ENCODE results near the gene ANKRD13B. TPM values are rescaled to one million over a fixed set of nuclear protein-coding genes. Genes with fewer than 3 reads are reported as not detected.

ANKRD13B gene
- total RNA-seq, 1 donor from 2014 or later = 2.8 TPM

- H3K27ac Mint-ChIP-seq = no peak overlapping the region
- no peak overlapping the region for H3K4me3 Mint-ChIP-seq
- Histone ChIP-seq H4K20me1 (ENCODE audit: low read depth) (no peaks in the 10 kb centered on the region), H3K27ac (no peak overlapping the region), H2AFZ (replicated peaks) (no peak overlapping the region), H3K27me3 (no peaks in the 10 kb centered on the region), H3F3A (ENCODE audit: low read depth) (peaks cover 6% of the 10 kb centered on the region), H3K4me3 (no peak overlapping the region), H3K79me2 (ENCODE audit: low read depth) (no peaks in the 10 kb centered on the region), H3K4me2 (no peak overlapping the region), H3K36me3 (no peaks in the 10 kb centered on the region), H3K4me1 (peaks cover 13% of the 10 kb centered on the region), H3K9me3 (ENCODE audit: low read depth) (no peaks in the 10 kb centered on the region), H3K9ac (no peak overlapping the region)
- no peak for DNase-seq (ENCODE audit: low spot score)
- peaks cover 19% of the 10 kb centered on the region for H3K36me3 Mint-ChIP-seq
- TF ChIP-seq CTCF (IDR thresholded peaks at IDR 0.05) (no peak), EZH2phosphoT487 (IDR thresholded peaks at IDR 0.05) (no peak)
- peaks cover 5% of the 10 kb centered on the region for H3K4me1 Mint-ChIP-seq
- H3K9me3 Mint-ChIP-seq = no peaks in the 10 kb centered on the region
- H3K27me3 Mint-ChIP-seq (ENCODE audit: insufficient read depth, low read depth) = peaks cover 7% of the 10 kb centered on the region
Measured at GRCh38 chr17:29629839-29630238, 36.9 kb downstream of the ANKRD13B start.

GRCh38 chr17:29630630-29631193, 37.8 kb downstream of the ANKRD13B start:
- Mint-ChIP-seq H3K9me3 (no peaks in the 10 kb centered on the region), H3K4me1 (peaks cover 5% of the 10 kb centered on the region), H3K27ac (no peak overlapping the region)

GRCh38 chr17:29633886-29634285, 41.0 kb downstream of the ANKRD13B start:
- H3K27me3 Mint-ChIP-seq (ENCODE audit: insufficient read depth, low read depth) = no peaks in the 10 kb centered on the region
- TF ChIP-seq EZH2phosphoT487 (IDR thresholded peaks at IDR 0.05) = no peak
- no peak for TF ChIP-seq CTCF (IDR thresholded peaks at IDR 0.05)
- TF ChIP-seq EZH2 (IDR thresholded peaks at IDR 0.05) = no peak
- peak; percentile 51 for DNase-seq (ENCODE audit: low spot score)
- H3K4me3 ChIP-seq = no peak overlapping the region
- H3K79me2 ChIP-seq (ENCODE audit: low read depth) = no peaks in the 10 kb centered on the region
- no peak overlapping the region for H3K4me3 Mint-ChIP-seq
- H3K9ac ChIP-seq = no peak overlapping the region
- no peak overlapping the region for H3K27ac Mint-ChIP-seq
- no peak overlapping the region for H3K27ac ChIP-seq
- peaks cover 2% of the 10 kb centered on the region for H3F3A ChIP-seq (ENCODE audit: low read depth)
- peaks cover under 1% of the 10 kb centered on the region for H3K4me1 Mint-ChIP-seq
- H3K27me3 ChIP-seq = no peaks in the 10 kb centered on the region
- no peaks in the 10 kb centered on the region for H4K20me1 ChIP-seq (ENCODE audit: low read depth)
- no peak overlapping the region for H2AFZ ChIP-seq (replicated peaks)
- H3K36me3 ChIP-seq = no peaks in the 10 kb centered on the region
- peak overlapping the region; percentile 44 for H3K4me2 ChIP-seq
- peaks cover 29% of the 10 kb centered on the region for H3K36me3 Mint-ChIP-seq
- H3K9me3 ChIP-seq (ENCODE audit: low read depth) = no peaks in the 10 kb centered on the region
- peaks cover 8% of the 10 kb centered on the region for H3K4me1 ChIP-seq
- H3K9me3 Mint-ChIP-seq = no peaks in the 10 kb centered on the region

More at GRCh38 chr17:29630630-29631193, 37.8 kb downstream of the ANKRD13B start:
- Histone ChIP-seq H3K36me3 (no peaks in the 10 kb centered on the region), H3K27me3 (no peaks in the 10 kb centered on the region), H3K9ac (no peak overlapping the region), H3K9me3 (ENCODE audit: low read depth) (no peaks in the 10 kb centered on the region), H3K4me2 (no peak overlapping the region), H3K4me1 (peaks cover 8% of the 10 kb centered on the region), H2AFZ (replicated peaks) (no peak overlapping the region), H3K4me3 (no peak overlapping the region), H3K27ac (no peak overlapping the region), H4K20me1 (ENCODE audit: low read depth) (no peaks in the 10 kb centered on the region), H3K79me2 (ENCODE audit: low read depth) (no peaks in the 10 kb centered on the region), H3F3A (ENCODE audit: low read depth) (no peaks in the 10 kb centered on the region)
- no peak for DNase-seq (ENCODE audit: low spot score)
- Mint-ChIP-seq H3K27me3 (ENCODE audit: insufficient read depth, low read depth) (peaks cover 3% of the 10 kb centered on the region), H3K36me3 (peaks cover 19% of the 10 kb centered on the region), H3K4me3 (no peak overlapping the region)
- TF ChIP-seq CTCF (IDR thresholded peaks at IDR 0.05) = no peak
- TF ChIP-seq EZH2 (IDR thresholded peaks at IDR 0.05) = no peak
- no peak for TF ChIP-seq EZH2phosphoT487 (IDR thresholded peaks at IDR 0.05)
